Measurements from ENCODE around the gene GPC5.

GPC5 gene

GRCh38 chr13:91955546-91956355 lies 557.3 kb downstream of the GPC5 start:
- Histone ChIP-seq H3K4me1 (ENCODE audit: control insufficient read depth, low read depth, low read length) (no peaks in the 10 kb centered on the region), H3K9me3 (ENCODE audit: control insufficient read depth, low read depth, low read length) (no peaks in the 10 kb centered on the region), H3K9ac (ENCODE audit: low read length) (no peak overlapping the region), H3K27me3 (ENCODE audit: control insufficient read depth, insufficient read depth, low read length) (no peaks in the 10 kb centered on the region), H3K27ac (ENCODE audit: low read length) (no peak overlapping the region), H3K4me3 (ENCODE audit: low read length) (no peak overlapping the region), H3K36me3 (ENCODE audit: control insufficient read depth, low read depth, low read length) (no peaks in the 10 kb centered on the region)

GRCh38 chr13:91960947-91961346 lies 562.5 kb downstream of the GPC5 start:
- H3K27ac ChIP-seq (ENCODE audit: low read length), result no peak overlapping the region
- no peaks in the 10 kb centered on the region for H3K27me3 ChIP-seq (ENCODE audit: control insufficient read depth, insufficient read depth, low read length)
- no peak overlapping the region for H3K4me3 ChIP-seq (ENCODE audit: low read length)
- H3K9ac ChIP-seq (ENCODE audit: low read length), result no peak overlapping the region
- no peaks in the 10 kb centered on the region for H3K4me1 ChIP-seq (ENCODE audit: control insufficient read depth, low read depth, low read length)
- no peaks in the 10 kb centered on the region for H3K36me3 ChIP-seq (ENCODE audit: control insufficient read depth, low read depth, low read length)
- no peaks in the 10 kb centered on the region for H3K9me3 ChIP-seq (ENCODE audit: control insufficient read depth, low read depth, low read length)

- Histone ChIP-seq H3K4me3 (ENCODE audit: low read length) (no peak overlapping the region), H3K27ac (ENCODE audit: low read length) (no peak overlapping the region), H3K27me3 (ENCODE audit: control insufficient read depth, insufficient read depth, low read length) (no peaks in the 10 kb centered on the region), H3K9ac (ENCODE audit: low read length) (no peak overlapping the region), H3K9me3 (ENCODE audit: control insufficient read depth, low read depth, low read length) (no peaks in the 10 kb centered on the region), H3K4me1 (ENCODE audit: control insufficient read depth, low read depth, low read length) (no peaks in the 10 kb centered on the region), H3K36me3 (ENCODE audit: control insufficient read depth, low read depth, low read length) (no peaks in the 10 kb centered on the region)
Measured at GRCh38 chr13:91962946-91963345, 564.5 kb downstream of the GPC5 start.

- H3K4me3 ChIP-seq (ENCODE audit: low read length), result no peak overlapping the region
- no peaks in the 10 kb centered on the region for H3K4me1 ChIP-seq (ENCODE audit: control insufficient read depth, low read depth, low read length)
- no peaks in the 10 kb centered on the region for H3K27me3 ChIP-seq (ENCODE audit: control insufficient read depth, insufficient read depth, low read length)
- no peak overlapping the region for H3K9ac ChIP-seq (ENCODE audit: low read length)
- no peaks in the 10 kb centered on the region for H3K9me3 ChIP-seq (ENCODE audit: control insufficient read depth, low read depth, low read length)
- no peaks in the 10 kb centered on the region for H3K36me3 ChIP-seq (ENCODE audit: control insufficient read depth, low read depth, low read length)
- no peak overlapping the region for H3K27ac ChIP-seq (ENCODE audit: low read length)
Measured at GRCh38 chr13:91965511-91965910, 567.1 kb downstream of the GPC5 start.

- Histone ChIP-seq H3K9ac (ENCODE audit: low read length) (no peak overlapping the region), H3K36me3 (ENCODE audit: control insufficient read depth, low read depth, low read length) (no peaks in the 10 kb centered on the region), H3K27ac (ENCODE audit: low read length) (no peak overlapping the region), H3K4me3 (ENCODE audit: low read length) (no peak overlapping the region), H3K4me1 (ENCODE audit: control insufficient read depth, low read depth, low read length) (no peaks in the 10 kb centered on the region), H3K27me3 (ENCODE audit: control insufficient read depth, insufficient read depth, low read length) (no peaks in the 10 kb centered on the region), H3K9me3 (ENCODE audit: control insufficient read depth, low read depth, low read length) (no peaks in the 10 kb centered on the region)
Measured at GRCh38 chr13:91978571-91978970, 580.1 kb downstream of the GPC5 start.

GRCh38 chr13:91986761-91987483 lies 588.5 kb downstream of the GPC5 start:
- H3K27ac ChIP-seq (ENCODE audit: low read length), result no peak overlapping the region
- H3K27me3 ChIP-seq (ENCODE audit: control insufficient read depth, insufficient read depth, low read length), result no peaks in the 10 kb centered on the region
- no peak overlapping the region for H3K4me3 ChIP-seq (ENCODE audit: low read length)
- H3K4me1 ChIP-seq (ENCODE audit: control insufficient read depth, low read depth, low read length), result peaks cover 5% of the 10 kb centered on the region
- no peak overlapping the region for H3K9ac ChIP-seq (ENCODE audit: low read length)
- no peaks in the 10 kb centered on the region for H3K9me3 ChIP-seq (ENCODE audit: control insufficient read depth, low read depth, low read length)
- no peaks in the 10 kb centered on the region for H3K36me3 ChIP-seq (ENCODE audit: control insufficient read depth, low read depth, low read length)

GRCh38 chr13:91988331-91988730 lies 589.9 kb downstream of the GPC5 start:
- H3K36me3 ChIP-seq (ENCODE audit: control insufficient read depth, low read depth, low read length), result no peaks in the 10 kb centered on the region
- peaks cover 5% of the 10 kb centered on the region for H3K4me1 ChIP-seq (ENCODE audit: control insufficient read depth, low read depth, low read length)
- no peak overlapping the region for H3K9ac ChIP-seq (ENCODE audit: low read length)
- no peak overlapping the region for H3K4me3 ChIP-seq (ENCODE audit: low read length)
- no peaks in the 10 kb centered on the region for H3K9me3 ChIP-seq (ENCODE audit: control insufficient read depth, low read depth, low read length)
- no peak overlapping the region for H3K27ac ChIP-seq (ENCODE audit: low read length)
- H3K27me3 ChIP-seq (ENCODE audit: control insufficient read depth, insufficient read depth, low read length), result no peaks in the 10 kb centered on the region

GRCh38 chr13:92012787-92013186 lies 614.4 kb downstream of the GPC5 start:
- H3K4me1 ChIP-seq (ENCODE audit: control insufficient read depth, low read depth, low read length), result no peaks in the 10 kb centered on the region
- H3K27me3 ChIP-seq (ENCODE audit: control insufficient read depth, insufficient read depth, low read length), result no peaks in the 10 kb centered on the region
- no peak overlapping the region for H3K4me3 ChIP-seq (ENCODE audit: low read length)
- H3K36me3 ChIP-seq (ENCODE audit: control insufficient read depth, low read depth, low read length), result no peaks in the 10 kb centered on the region
- H3K9ac ChIP-seq (ENCODE audit: low read length), result no peak overlapping the region
- H3K9me3 ChIP-seq (ENCODE audit: control insufficient read depth, low read depth, low read length), result no peaks in the 10 kb centered on the region
- H3K27ac ChIP-seq (ENCODE audit: low read length), result no peak overlapping the region

- Histone ChIP-seq H3K9ac (ENCODE audit: low read length) (no peak overlapping the region), H3K36me3 (ENCODE audit: control insufficient read depth, low read depth, low read length) (no peaks in the 10 kb centered on the region), H3K9me3 (ENCODE audit: control insufficient read depth, low read depth, low read length) (no peaks in the 10 kb centered on the region), H3K4me3 (ENCODE audit: low read length) (no peak overlapping the region), H3K27ac (ENCODE audit: low read length) (no peak overlapping the region), H3K4me1 (ENCODE audit: control insufficient read depth, low read depth, low read length) (no peaks in the 10 kb centered on the region), H3K27me3 (ENCODE audit: control insufficient read depth, insufficient read depth, low read length) (no peaks in the 10 kb centered on the region)
Measured at GRCh38 chr13:92017737-92018136, 619.3 kb downstream of the GPC5 start.

GRCh38 chr13:92028695-92029094 lies 630.3 kb downstream of the GPC5 start:
- Histone ChIP-seq H3K4me1 (ENCODE audit: control insufficient read depth, low read depth, low read length) (no peaks in the 10 kb centered on the region), H3K9ac (ENCODE audit: low read length) (no peak overlapping the region)

GRCh38 chr13:92029641-92030040 lies 631.2 kb downstream of the GPC5 start:
- no peak overlapping the region for H3K4me3 ChIP-seq (ENCODE audit: low read length)
- no peak overlapping the region for H3K9ac ChIP-seq (ENCODE audit: low read length)
- H3K9me3 ChIP-seq (ENCODE audit: control insufficient read depth, low read depth, low read length), result no peaks in the 10 kb centered on the region
- H3K36me3 ChIP-seq (ENCODE audit: control insufficient read depth, low read depth, low read length), result no peaks in the 10 kb centered on the region
- no peaks in the 10 kb centered on the region for H3K4me1 ChIP-seq (ENCODE audit: control insufficient read depth, low read depth, low read length)
- H3K27ac ChIP-seq (ENCODE audit: low read length), result no peak overlapping the region
- H3K27me3 ChIP-seq (ENCODE audit: control insufficient read depth, insufficient read depth, low read length), result no peaks in the 10 kb centered on the region

More at GRCh38 chr13:92028695-92029094, 630.3 kb downstream of the GPC5 start:
- Histone ChIP-seq H3K27ac (ENCODE audit: low read length) (no peak overlapping the region), H3K4me3 (ENCODE audit: low read length) (no peak overlapping the region), H3K36me3 (ENCODE audit: control insufficient read depth, low read depth, low read length) (no peaks in the 10 kb centered on the region), H3K27me3 (ENCODE audit: control insufficient read depth, insufficient read depth, low read length) (no peaks in the 10 kb centered on the region), H3K9me3 (ENCODE audit: control insufficient read depth, low read depth, low read length) (no peaks in the 10 kb centered on the region)

- no peak overlapping the region for H3K4me3 ChIP-seq (ENCODE audit: low read length)
- H3K9ac ChIP-seq (ENCODE audit: low read length), result no peak overlapping the region
- H3K9me3 ChIP-seq (ENCODE audit: control insufficient read depth, low read depth, low read length), result no peaks in the 10 kb centered on the region
- no peak overlapping the region for H3K27ac ChIP-seq (ENCODE audit: low read length)
- H3K27me3 ChIP-seq (ENCODE audit: control insufficient read depth, insufficient read depth, low read length), result no peaks in the 10 kb centered on the region
- H3K36me3 ChIP-seq (ENCODE audit: control insufficient read depth, low read depth, low read length), result no peaks in the 10 kb centered on the region
- H3K4me1 ChIP-seq (ENCODE audit: control insufficient read depth, low read depth, low read length), result no peaks in the 10 kb centered on the region
Measured at GRCh38 chr13:92038905-92039304, 640.5 kb downstream of the GPC5 start.

All from iPS-18a (cell line).